Lower leg skin (tissue), 3 donors: ENCODE results near the gene THUMPD2.

Source experiments
- POLR2A ChIP-seq, 2 donors: fragments of 450-650 bp; IDR thresholded peaks; one replicate each; pipeline ENCODE4 v1.6.1; 2016 to 2017; ENCODE audit warnings: antibody characterized with exemption in 2 of 2, mild to moderate bottlenecking in 1 of 2, moderate library complexity in 1 of 2
- TF ChIP-seq, protein P1 (sequence below), 3 donors: fragments of 450-650 bp; IDR thresholded peaks; one replicate each; pipeline ENCODE4 v1.5.1; 2016; ENCODE audit warnings: antibody characterized with exemption in 3 of 3, mild to moderate bottlenecking in 3 of 3, moderate library complexity in 2 of 3

DNA sequence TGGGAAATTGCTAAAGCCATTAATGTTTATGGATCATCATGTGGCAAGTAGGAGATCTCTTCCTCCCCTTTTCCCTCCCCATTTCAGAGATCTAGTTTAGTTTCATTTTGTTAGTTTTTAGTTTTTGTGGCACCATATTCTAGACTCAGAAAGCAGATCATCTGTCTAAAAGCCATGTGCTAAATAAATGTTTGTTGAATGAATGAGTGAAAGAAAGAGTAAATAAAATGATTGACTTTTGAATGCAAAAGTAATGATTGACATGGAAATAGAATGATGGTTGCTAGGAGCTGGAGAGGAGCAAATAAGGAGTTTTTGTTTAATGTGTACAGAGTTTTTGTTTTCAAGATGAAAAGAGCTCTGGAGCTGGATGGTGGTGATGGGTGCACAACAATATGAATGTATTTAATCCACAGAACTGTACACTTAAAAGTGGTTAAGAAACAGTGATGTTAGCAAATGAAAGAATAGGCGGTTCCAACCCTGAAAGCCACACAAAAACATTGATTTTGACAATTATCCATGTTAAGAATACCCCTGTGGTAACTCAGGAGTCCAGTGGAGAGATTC lies 89.7 kb downstream of the THUMPD2 start:
- TF ChIP-seq, protein P1, sequence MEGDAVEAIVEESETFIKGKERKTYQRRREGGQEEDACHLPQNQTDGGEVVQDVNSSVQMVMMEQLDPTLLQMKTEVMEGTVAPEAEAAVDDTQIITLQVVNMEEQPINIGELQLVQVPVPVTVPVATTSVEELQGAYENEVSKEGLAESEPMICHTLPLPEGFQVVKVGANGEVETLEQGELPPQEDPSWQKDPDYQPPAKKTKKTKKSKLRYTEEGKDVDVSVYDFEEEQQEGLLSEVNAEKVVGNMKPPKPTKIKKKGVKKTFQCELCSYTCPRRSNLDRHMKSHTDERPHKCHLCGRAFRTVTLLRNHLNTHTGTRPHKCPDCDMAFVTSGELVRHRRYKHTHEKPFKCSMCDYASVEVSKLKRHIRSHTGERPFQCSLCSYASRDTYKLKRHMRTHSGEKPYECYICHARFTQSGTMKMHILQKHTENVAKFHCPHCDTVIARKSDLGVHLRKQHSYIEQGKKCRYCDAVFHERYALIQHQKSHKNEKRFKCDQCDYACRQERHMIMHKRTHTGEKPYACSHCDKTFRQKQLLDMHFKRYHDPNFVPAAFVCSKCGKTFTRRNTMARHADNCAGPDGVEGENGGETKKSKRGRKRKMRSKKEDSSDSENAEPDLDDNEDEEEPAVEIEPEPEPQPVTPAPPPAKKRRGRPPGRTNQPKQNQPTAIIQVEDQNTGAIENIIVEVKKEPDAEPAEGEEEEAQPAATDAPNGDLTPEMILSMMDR (IDR thresholded peaks at IDR 0.05), result no peak
- TF ChIP-seq POLR2A (IDR thresholded peaks at IDR 0.05), result no peak
